ENCODE results near the gene DCP1B. TPM values are rescaled to one million over a fixed set of nuclear protein-coding genes. Genes with fewer than 3 reads are reported as not detected.

The DCP1B gene
- total RNA-seq, 1 experiment from 2014 or later: 19.8 TPM

DNA sequence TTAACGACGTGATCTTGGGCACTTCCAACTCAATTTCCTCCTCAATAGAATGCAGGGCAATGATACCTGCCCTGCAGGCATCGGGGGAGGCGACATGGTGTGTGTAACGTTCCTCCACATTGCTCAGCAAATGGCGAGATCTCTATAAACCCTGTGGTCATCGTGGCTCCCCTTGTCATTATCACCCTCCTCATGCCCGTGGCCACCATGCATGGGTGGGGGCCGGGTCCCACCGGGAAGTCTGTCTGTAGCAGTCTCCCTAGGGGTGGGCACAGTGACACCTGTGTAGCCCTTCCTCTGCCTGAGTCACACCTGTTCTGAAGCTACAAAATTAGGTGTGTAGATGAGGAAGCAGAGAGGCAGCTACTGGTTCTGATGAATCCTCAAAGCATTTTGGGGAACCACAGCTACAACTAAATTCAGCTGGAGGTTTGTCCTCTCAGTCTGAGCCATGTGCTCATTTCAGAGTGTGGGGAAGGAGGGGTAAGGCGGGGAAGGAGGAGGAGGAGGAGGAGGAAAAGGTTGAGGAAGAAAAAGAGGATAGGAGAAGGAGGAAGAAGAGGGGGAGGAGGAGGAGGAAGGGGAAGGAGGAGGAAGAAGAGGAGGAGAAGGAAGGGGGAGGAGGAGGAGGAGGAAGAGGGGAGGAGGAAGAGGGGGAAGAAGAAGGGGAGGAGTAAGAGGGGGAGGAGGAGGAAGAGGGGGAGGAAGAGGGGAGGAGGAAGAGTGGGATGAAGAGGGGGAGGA is 74.8 kb downstream of the DCP1B start:
- Histone ChIP-seq H3K27me3 (ENCODE audit: control insufficient read depth, insufficient read depth, low read length) (no peaks in the 10 kb centered on the region), H3K4me3 (ENCODE audit: insufficient read depth, low read depth, low read length) (no peak overlapping the region)
- peak; percentile 21 for DNase-seq

GRCh38 chr12:1928439-1929121 is 75.7 kb downstream of the DCP1B start:
- Histone ChIP-seq H3K36me3 (replicated peaks; ENCODE audit: control insufficient read depth, insufficient read depth, low read length) (no peaks in the 10 kb centered on the region), H3K4me3 (ENCODE audit: insufficient read depth, low read depth, low read length) (no peak overlapping the region), H3K27me3 (ENCODE audit: control insufficient read depth, insufficient read depth, low read length) (no peaks in the 10 kb centered on the region)
- peak; percentile 48 for DNase-seq

More for the DNA sequence above, 74.8 kb downstream of the DCP1B start:
- no peaks in the 10 kb centered on the region for H3K36me3 ChIP-seq (replicated peaks; ENCODE audit: control insufficient read depth, insufficient read depth, low read length)

DNA sequence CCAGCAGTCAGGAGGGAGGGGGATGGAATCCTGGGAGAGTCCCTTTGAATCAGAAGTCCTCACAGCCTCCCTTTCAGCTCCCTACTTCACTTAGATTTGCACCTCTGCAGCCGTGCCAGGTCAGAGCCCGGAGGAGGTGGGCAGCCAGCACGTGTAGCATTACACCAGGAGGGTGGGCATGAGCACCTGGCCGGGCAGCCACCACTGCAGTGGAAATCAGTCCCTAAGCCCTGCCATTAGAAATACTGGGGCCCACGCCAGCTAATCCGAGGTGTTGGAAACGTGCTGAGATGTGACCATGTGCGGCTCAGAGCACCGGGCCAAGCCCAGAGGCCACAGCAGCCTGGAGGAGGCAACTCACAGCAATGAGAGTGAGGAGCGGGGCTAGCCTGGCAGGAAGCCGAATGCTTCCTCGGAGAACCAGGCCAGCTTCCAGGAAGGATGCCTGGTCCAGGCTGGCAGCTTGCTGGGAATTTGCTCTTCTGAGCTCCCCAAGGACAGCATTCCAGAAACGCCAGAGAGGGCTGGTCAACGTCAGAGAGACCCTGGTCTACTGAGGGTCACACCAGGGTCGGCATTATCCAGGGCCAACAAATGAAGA is 76.4 kb downstream of the DCP1B start:
- Histone ChIP-seq H3K27me3 (ENCODE audit: control insufficient read depth, insufficient read depth, low read length) (no peaks in the 10 kb centered on the region), H3K36me3 (replicated peaks; ENCODE audit: control insufficient read depth, insufficient read depth, low read length) (no peaks in the 10 kb centered on the region), H3K4me3 (ENCODE audit: insufficient read depth, low read depth, low read length) (no peak overlapping the region)
- DNase-seq: no peak

GRCh38 chr12:1927051-1927680 is 77.1 kb downstream of the DCP1B start:
- Histone ChIP-seq H3K27me3 (ENCODE audit: control insufficient read depth, insufficient read depth, low read length) (no peaks in the 10 kb centered on the region), H3K4me3 (ENCODE audit: insufficient read depth, low read depth, low read length) (no peak overlapping the region), H3K36me3 (replicated peaks; ENCODE audit: control insufficient read depth, insufficient read depth, low read length) (no peaks in the 10 kb centered on the region)
- DNase-seq: peak; percentile 22

DNA sequence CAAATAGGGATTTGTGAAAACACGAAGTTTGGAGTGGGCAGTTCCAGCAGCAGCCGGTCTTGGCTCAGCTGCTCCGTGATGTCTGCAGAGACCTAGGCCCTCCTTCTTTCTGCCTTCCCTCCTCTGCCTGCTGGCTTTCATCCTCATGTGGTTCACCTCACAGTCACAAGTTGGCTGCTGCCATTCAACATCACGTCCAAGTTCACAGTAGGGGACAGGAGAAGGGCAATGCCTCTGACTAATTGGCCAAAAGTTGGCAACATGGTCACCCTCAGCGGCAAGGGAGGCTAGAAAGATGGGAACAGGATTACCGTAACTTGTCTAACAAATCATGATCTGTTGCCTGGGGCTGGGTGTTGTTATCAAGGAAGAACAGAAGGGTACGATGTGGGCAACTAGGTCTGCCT is 78.0 kb downstream of the DCP1B start:
- peak; percentile 4 for DNase-seq
- Histone ChIP-seq H3K36me3 (replicated peaks; ENCODE audit: control insufficient read depth, insufficient read depth, low read length) (no peaks in the 10 kb centered on the region), H3K27me3 (ENCODE audit: control insufficient read depth, insufficient read depth, low read length) (no peaks in the 10 kb centered on the region), H3K4me3 (ENCODE audit: insufficient read depth, low read depth, low read length) (no peak overlapping the region)

GRCh38 chr12:1925684-1926006 is 78.6 kb downstream of the DCP1B start:
- no peak overlapping the region for H3K4me3 ChIP-seq (ENCODE audit: insufficient read depth, low read depth, low read length)
- no peaks in the 10 kb centered on the region for H3K27me3 ChIP-seq (ENCODE audit: control insufficient read depth, insufficient read depth, low read length)
- peak; percentile 8 for DNase-seq
- H3K36me3 ChIP-seq (replicated peaks; ENCODE audit: control insufficient read depth, insufficient read depth, low read length): no peaks in the 10 kb centered on the region

- peak; percentile 6 for DNase-seq
- Histone ChIP-seq H3K4me3 (ENCODE audit: insufficient read depth, low read depth, low read length) (no peak overlapping the region), H3K36me3 (replicated peaks; ENCODE audit: control insufficient read depth, insufficient read depth, low read length) (no peaks in the 10 kb centered on the region), H3K27me3 (ENCODE audit: control insufficient read depth, insufficient read depth, low read length) (no peaks in the 10 kb centered on the region)
Observed at GRCh38 chr12:1924996-1925683, 79.1 kb downstream of the DCP1B start.

DNA sequence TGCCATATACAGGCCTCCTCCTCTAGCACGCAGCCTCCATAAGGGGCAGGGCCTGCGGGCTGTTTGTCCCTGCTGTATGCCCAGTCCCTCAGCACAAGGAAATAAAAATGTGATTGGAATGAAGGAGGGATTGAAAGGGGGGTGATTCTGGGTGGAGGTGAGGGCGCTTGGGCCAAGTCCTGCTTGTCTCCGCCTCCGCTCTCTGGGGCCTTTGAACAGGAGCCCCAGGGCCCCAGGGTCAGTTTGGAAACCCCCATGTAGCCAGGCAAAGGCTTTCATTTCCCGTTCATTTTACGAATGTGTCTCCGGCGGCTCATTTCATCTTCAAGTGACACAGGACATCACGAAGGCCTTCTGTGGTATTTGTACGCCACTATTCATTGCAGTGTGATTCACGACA is 81.3 kb downstream of the DCP1B start:
- H3K27me3 ChIP-seq (ENCODE audit: control insufficient read depth, insufficient read depth, low read length): no peaks in the 10 kb centered on the region
- H3K36me3 ChIP-seq (replicated peaks; ENCODE audit: control insufficient read depth, insufficient read depth, low read length): no peaks in the 10 kb centered on the region
- no peak overlapping the region for H3K4me3 ChIP-seq (ENCODE audit: insufficient read depth, low read depth, low read length)
- peak; percentile 27 for DNase-seq

DNA sequence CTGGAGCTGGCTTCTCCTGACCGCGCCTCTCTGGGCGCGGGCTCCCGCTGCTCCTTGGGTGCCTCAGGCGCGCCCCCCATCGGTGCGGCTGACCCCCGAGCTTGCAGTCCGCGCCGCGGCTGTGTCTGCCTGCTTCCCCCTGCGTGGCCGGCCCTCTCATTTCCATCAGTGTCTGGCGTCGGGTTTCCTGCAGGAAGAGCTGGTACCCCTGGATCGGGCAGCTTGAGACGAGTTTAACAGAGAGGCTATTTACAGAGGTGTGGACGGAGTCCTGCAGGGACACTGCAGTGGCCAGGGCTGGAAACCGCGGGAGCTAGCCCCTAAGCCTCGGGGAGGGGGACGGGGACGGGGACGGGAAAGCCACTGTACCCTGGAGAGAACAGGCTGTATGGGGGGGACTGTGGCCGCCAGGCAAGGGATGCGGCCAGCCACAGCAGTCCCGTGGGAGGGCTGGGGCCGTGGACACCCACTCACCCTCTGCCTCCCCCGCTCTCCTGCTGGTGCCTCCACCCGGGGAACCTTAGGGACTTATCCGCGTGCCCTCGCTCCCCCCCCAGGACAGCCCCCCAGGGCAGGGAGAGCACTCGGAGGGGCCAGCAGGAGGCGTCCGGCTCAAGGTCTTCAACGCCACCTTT is 82.1 kb downstream of the DCP1B start:
- H3K27me3 ChIP-seq (ENCODE audit: control insufficient read depth, insufficient read depth, low read length): no peaks in the 10 kb centered on the region
- no peaks in the 10 kb centered on the region for H3K36me3 ChIP-seq (replicated peaks; ENCODE audit: control insufficient read depth, insufficient read depth, low read length)
- no peak overlapping the region for H3K4me3 ChIP-seq (ENCODE audit: insufficient read depth, low read depth, low read length)
- DNase-seq: peak; percentile 58

DNA sequence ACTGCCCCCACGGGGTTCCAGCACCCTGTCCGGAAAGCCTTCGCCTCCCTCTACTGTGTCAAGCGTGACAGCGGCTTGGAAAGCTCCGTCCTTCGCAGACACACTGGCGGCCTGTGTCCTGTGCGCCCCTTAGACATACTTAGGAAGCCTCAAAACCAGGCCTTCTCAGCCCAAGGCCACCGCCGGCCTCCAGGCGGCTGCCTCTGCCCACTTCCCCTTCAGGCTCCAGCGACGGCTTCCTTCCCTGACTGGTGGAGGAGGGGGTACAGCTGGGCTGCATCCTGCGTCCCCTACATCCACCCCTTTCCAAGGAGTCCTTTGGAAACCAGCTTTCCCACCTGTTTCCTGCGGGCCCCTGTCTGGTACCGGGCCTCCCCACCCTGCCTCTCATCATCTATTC is 83.3 kb downstream of the DCP1B start:
- DNase-seq: peak; percentile 51
- no peaks in the 10 kb centered on the region for H3K27me3 ChIP-seq (ENCODE audit: control insufficient read depth, insufficient read depth, low read length)
- H3K4me3 ChIP-seq (ENCODE audit: insufficient read depth, low read depth, low read length): no peak overlapping the region
- H3K36me3 ChIP-seq (replicated peaks; ENCODE audit: control insufficient read depth, insufficient read depth, low read length): no peaks in the 10 kb centered on the region

DNA sequence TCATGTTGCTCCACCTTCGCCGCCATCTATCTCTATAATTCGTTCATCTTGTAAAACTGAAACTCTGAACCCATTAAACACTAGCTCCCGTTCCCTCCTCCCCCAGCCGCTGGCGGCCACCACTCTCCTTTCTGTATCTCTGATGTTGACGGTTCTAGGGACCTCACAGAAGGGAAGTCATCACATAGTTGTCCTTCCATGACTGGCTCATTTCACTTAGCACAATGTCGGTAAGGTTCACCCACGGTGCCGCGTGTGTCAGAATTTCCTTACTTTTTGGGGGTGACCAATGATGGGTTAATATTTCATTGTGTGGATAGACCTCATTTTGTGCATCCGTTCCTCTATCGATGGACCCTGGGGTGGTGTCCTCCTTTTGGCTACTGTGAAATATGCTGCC is 83.8 kb downstream of the DCP1B start:
- DNase-seq: peak; percentile 9

GRCh38 chr12:1919763-1920162 is 84.5 kb downstream of the DCP1B start:
- DNase-seq: peak; percentile 6
- H3K4me3 ChIP-seq (ENCODE audit: insufficient read depth, low read depth, low read length): no peak overlapping the region
- H3K27me3 ChIP-seq (ENCODE audit: control insufficient read depth, insufficient read depth, low read length): no peaks in the 10 kb centered on the region
- no peaks in the 10 kb centered on the region for H3K36me3 ChIP-seq (replicated peaks; ENCODE audit: control insufficient read depth, insufficient read depth, low read length)

More for the DNA sequence above, 83.8 kb downstream of the DCP1B start:
- Histone ChIP-seq H3K36me3 (replicated peaks; ENCODE audit: control insufficient read depth, insufficient read depth, low read length) (no peaks in the 10 kb centered on the region), H3K4me3 (ENCODE audit: insufficient read depth, low read depth, low read length) (no peak overlapping the region), H3K27me3 (ENCODE audit: control insufficient read depth, insufficient read depth, low read length) (no peaks in the 10 kb centered on the region)

- DNase-seq: peak; percentile 22
Observed at GRCh38 chr12:1919284-1919683, 85.0 kb downstream of the DCP1B start.

GRCh38 chr12:1918884-1919236 is 85.4 kb downstream of the DCP1B start:
- no peaks in the 10 kb centered on the region for H3K36me3 ChIP-seq (replicated peaks; ENCODE audit: control insufficient read depth, insufficient read depth, low read length)
- no peak for DNase-seq
- no peak overlapping the region for H3K4me3 ChIP-seq (ENCODE audit: insufficient read depth, low read depth, low read length)
- H3K27me3 ChIP-seq (ENCODE audit: control insufficient read depth, insufficient read depth, low read length): no peaks in the 10 kb centered on the region

More at GRCh38 chr12:1919284-1919683, 85.0 kb downstream of the DCP1B start:
- Histone ChIP-seq H3K36me3 (replicated peaks; ENCODE audit: control insufficient read depth, insufficient read depth, low read length) (no peaks in the 10 kb centered on the region), H3K4me3 (ENCODE audit: insufficient read depth, low read depth, low read length) (no peak overlapping the region), H3K27me3 (ENCODE audit: control insufficient read depth, insufficient read depth, low read length) (no peaks in the 10 kb centered on the region)

All from H7 (cell line).